HG03575 (cell line): ENCODE data around the gene DRC7.
"Not testable (repeated sequence)": the region's sequence is repeated elsewhere in the genome, so short reads cannot be mapped to it uniquely, and the experiment has no call there.

Experiments
- ATAC-seq: cut with Tn5 transposase; IDR thresholded peaks from one replicate; pipeline ENCODE4 v1.9.1; 2021; ENCODE audit not compliant: unreplicated experiment, insufficient number of reproducible peaks, low FRiP score; ENCODE audit errors: extremely low read depth

The DRC7 gene

GRCh38 chr16:57766714-57767348 lies 72.2 kb downstream of the DRC7 start:
- no peak for ATAC-seq

GRCh38 chr16:57769541-57770145 lies 75.0 kb downstream of the DRC7 start:
- no peak for ATAC-seq

- no peak for ATAC-seq
Measured at GRCh38 chr16:57770361-57770760, 75.8 kb downstream of the DRC7 start.

- no peak for ATAC-seq
Measured at GRCh38 chr16:57771141-57771785, 76.7 kb downstream of the DRC7 start.

- no peak for ATAC-seq
Measured at GRCh38 chr16:57773019-57773418, 78.4 kb downstream of the DRC7 start.

GRCh38 chr16:57773655-57774295 lies 79.2 kb downstream of the DRC7 start:
- ATAC-seq, result no peak

- no peak for ATAC-seq
Measured at GRCh38 chr16:57774705-57775285, 80.2 kb downstream of the DRC7 start.

- no peak for ATAC-seq
Measured at GRCh38 chr16:57775661-57776469, 81.3 kb downstream of the DRC7 start.

- ATAC-seq, result no peak
Measured at GRCh38 chr16:57778658-57779057, 84.1 kb downstream of the DRC7 start.

- not testable (repeated sequence) for ATAC-seq
Measured at GRCh38 chr16:57779836-57780235, 85.2 kb downstream of the DRC7 start.

GRCh38 chr16:57781349-57781740 lies 86.7 kb downstream of the DRC7 start:
- ATAC-seq, result no peak
